Measurements from ENCODE around the gene DOCK9. TPM values are rescaled to one million over a fixed set of nuclear protein-coding genes. Genes with fewer than 3 reads are reported as not detected.
"Not testable (repeated sequence)": the region's sequence is repeated elsewhere in the genome, so short reads cannot be mapped to it uniquely, and the experiment has no call there.

Gene DOCK9
- total RNA-seq, 1 donor from 2014 or later, result 45.9 TPM

DNA sequence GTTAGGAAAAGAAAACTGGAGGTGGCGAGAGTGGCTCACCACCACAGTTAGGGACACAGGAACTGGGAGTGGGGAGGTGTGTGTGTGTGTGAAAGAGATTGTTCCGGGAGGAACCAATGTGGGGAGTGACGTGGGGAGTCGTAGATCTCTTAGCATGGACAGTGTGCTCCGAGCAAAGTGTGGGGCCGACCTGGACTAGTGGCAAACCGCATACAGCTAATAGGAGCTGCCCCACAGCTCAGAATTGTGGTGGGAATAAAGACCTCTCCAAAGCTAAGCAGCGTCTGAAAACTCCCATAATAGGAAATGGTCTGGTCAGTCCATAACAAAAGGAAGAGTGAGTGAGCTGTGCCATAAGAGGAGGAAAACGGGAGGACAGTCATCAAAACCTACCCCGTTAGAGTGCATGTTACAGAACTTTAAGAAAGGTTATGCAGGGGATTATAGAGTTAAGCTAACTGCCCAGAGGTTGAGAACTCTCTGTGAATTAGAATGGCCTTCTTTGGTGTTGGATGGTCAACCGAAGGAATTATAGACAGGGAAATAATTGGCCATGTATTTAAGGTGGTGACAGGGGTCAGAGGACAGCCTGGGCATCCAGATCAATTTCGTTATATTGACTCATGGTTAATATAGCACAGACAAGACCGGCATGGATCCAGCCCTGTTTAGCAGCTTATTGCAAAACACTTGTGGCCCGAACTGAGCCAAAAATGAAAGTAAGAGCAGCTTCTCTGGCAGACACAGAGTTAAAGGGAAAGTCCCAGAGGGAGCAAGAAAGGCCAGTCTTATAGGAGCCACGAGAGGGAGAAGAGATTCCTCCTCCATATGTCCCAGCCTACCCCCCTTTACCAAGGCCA is 216.5 kb downstream of the DOCK9 start:
- H3K27me3 Mint-ChIP-seq (ENCODE audit: low read depth), result peaks cover 7% of the 10 kb centered on the region
- no peak for TF ChIP-seq CTCF (IDR thresholded peaks at IDR 0.05)
- H3K36me3 Mint-ChIP-seq (ENCODE audit: low read depth), result no peaks in the 10 kb centered on the region
- no peak overlapping the region for H3K27ac Mint-ChIP-seq (ENCODE audit: unreplicated experiment)
- H3K4me3 Mint-ChIP-seq (ENCODE audit: unreplicated experiment), result no peak overlapping the region
- peaks cover 4% of the 10 kb centered on the region for H3K9me3 Mint-ChIP-seq (ENCODE audit: low read depth)
- DNase-seq (ENCODE audit: low spot score), result no peak
- H3K4me1 Mint-ChIP-seq (ENCODE audit: low read depth), result no peaks in the 10 kb centered on the region

DNA sequence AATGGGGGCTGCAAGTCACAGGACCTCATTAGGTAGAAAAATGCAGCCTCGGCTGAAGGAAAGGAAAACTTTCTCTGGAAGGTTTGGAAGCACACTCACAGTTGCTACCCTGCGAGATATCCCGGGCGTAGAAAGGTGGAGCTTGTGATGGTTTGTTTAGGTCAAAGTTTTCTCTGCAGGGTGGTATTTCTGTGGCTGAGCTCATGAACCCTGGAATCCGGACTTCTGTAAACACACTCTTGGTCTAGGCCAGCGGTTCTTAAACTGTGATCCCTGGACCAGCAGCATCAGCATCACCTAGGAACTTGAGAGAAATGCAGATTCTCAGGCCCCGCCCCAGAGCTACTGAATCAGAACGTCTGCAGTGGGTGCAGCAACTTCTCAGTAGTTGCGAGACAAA is 222.1 kb downstream of the DOCK9 start:
- Mint-ChIP-seq H3K4me1 (ENCODE audit: low read depth) (peaks cover 8% of the 10 kb centered on the region), H3K27me3 (ENCODE audit: low read depth) (peaks cover 45% of the 10 kb centered on the region), H3K27ac (ENCODE audit: unreplicated experiment) (no peak overlapping the region), H3K9me3 (ENCODE audit: low read depth) (peaks cover 10% of the 10 kb centered on the region), H3K4me3 (ENCODE audit: unreplicated experiment) (no peak overlapping the region), H3K36me3 (ENCODE audit: low read depth) (peaks cover 3% of the 10 kb centered on the region)
- no peak for DNase-seq (ENCODE audit: low spot score)
- no peak for TF ChIP-seq CTCF (IDR thresholded peaks at IDR 0.05)

DNA sequence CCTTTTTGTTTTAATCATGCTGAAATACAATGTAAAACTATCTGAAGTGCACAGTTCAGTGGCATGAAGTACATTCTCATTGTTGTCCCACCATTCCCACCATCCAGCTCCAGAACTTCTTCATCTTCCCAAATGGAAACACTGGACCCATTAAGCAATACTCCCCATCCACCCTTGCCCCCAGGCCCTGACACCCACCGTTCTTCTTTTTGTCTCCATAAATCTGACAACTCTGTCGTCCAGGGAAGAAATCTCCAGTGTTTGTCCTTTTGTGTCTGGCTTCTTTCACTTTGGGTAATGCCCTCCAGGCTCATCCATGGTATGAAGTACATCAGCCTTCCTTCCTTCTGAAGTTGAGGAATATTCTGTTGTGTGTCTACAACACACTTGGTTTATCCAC is 222.7 kb downstream of the DOCK9 start:
- peaks cover 3% of the 10 kb centered on the region for H3K36me3 Mint-ChIP-seq (ENCODE audit: low read depth)
- H3K4me1 Mint-ChIP-seq (ENCODE audit: low read depth), result peaks cover 8% of the 10 kb centered on the region
- no peak overlapping the region for H3K4me3 Mint-ChIP-seq (ENCODE audit: unreplicated experiment)
- H3K27ac Mint-ChIP-seq (ENCODE audit: unreplicated experiment), result no peak overlapping the region
- TF ChIP-seq CTCF (IDR thresholded peaks at IDR 0.05), result no peak
- no peak for DNase-seq (ENCODE audit: low spot score)
- peaks cover 49% of the 10 kb centered on the region for H3K27me3 Mint-ChIP-seq (ENCODE audit: low read depth)
- H3K9me3 Mint-ChIP-seq (ENCODE audit: low read depth), result peaks cover 6% of the 10 kb centered on the region

- H3K4me3 Mint-ChIP-seq (ENCODE audit: unreplicated experiment); DNase-seq (ENCODE audit: low spot score); H3K27ac Mint-ChIP-seq (ENCODE audit: unreplicated experiment); H3K4me1 Mint-ChIP-seq (ENCODE audit: low read depth); H3K9me3 Mint-ChIP-seq (ENCODE audit: low read depth); H3K36me3 Mint-ChIP-seq (ENCODE audit: low read depth): not testable (repeated sequence)
- peaks cover 49% of the 10 kb centered on the region for H3K27me3 Mint-ChIP-seq (ENCODE audit: low read depth)
Observed at GRCh38 chr13:98754468-98754867, 223.4 kb downstream of the DOCK9 start.

DNA sequence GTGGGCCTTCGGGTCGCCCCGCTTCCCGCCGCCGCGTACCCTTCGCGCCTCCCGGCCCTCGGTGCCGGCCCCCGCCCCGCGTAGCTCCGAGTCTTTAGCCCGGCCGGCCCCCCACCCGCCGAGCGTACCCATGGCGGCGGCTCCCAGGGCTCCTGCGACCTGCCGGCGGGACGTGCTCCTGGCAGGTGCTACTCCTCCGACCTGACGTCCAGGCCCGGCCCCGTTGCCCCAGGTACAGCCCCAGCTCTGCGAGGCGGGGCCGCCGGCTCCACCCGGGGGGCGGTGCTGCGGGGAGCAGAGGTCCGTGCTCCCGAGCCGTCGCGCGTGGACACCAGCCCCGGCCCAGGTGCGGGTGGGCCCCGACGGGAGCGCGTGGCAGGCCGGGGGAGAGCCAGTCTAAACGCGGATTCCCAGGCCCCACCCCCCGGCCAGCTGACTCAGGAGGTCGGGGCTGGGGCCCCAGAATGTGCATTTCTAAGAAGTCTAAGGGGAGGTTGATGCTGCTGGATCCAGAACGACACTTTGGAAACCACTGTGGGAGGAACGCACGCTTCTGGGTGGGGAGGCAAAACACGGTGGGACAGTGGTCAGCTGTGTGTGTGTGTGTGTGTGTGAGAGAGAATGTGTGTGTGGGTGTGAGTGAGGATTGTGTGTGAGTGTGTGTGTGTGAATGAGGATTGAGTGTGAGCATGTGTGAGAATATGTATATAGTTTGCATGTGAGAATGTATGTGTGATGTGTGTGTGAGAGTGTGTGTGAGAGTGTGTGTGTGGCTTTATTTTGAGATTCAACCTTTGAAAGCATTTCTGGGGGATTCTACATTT is 225.2 kb downstream of the DOCK9 start, which contains the start of gene SLC15A1:
TSS of gene SLC15A1 (minus strand) at position 206 of the 824 bp plus-strand sequence. CDS start at position 132, 74 bp downstream.
- no peak for DNase-seq (ENCODE audit: low spot score)
- H3K9me3 Mint-ChIP-seq (ENCODE audit: low read depth), result peaks cover 6% of the 10 kb centered on the region
- no peak within 1 kb of the TSS for H3K27ac Mint-ChIP-seq (ENCODE audit: unreplicated experiment)
- peaks cover 8% of the 10 kb centered on the region for H3K4me1 Mint-ChIP-seq (ENCODE audit: low read depth)
- peaks cover 48% of the 10 kb centered on the region for H3K27me3 Mint-ChIP-seq (ENCODE audit: low read depth)
- no peak for TF ChIP-seq CTCF (IDR thresholded peaks at IDR 0.05)
- peak within 1 kb of the TSS; percentile 53 for H3K4me3 Mint-ChIP-seq (ENCODE audit: unreplicated experiment)
- H3K36me3 Mint-ChIP-seq (ENCODE audit: low read depth), result peaks cover 3% of the 10 kb centered on the region
